HG02943 (cell line): ENCODE data around the gene SH2D3C.

Source experiments
- ATAC-seq: cut with Tn5 transposase; IDR thresholded peaks from one replicate; pipeline ENCODE4 v1.9.1; 2021; ENCODE audit warnings: mild to moderate bottlenecking, low read depth, moderate library complexity; ENCODE audit not compliant: unreplicated experiment

Gene SH2D3C

DNA sequence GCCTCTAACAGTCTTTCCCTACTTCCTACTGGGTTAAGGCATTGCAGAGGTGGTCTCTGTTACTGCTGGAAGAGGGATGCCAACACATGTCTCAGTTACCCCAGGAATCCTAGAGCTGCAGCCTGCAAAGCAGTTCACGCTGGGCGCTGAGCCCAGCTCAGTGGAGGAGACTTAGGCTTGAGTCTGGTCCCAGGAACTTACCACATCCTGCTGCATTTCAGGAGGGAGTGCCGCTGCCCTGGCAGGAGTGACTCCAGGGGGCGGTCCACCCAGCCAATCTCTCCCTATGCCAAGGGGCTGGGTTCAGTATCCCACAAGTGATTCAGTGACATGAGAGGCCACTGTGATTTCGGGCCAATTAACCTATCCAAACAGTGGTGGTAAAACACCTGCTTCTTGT lies 55.0 kb downstream of the SH2D3C start:
- ATAC-seq, result no peak

DNA sequence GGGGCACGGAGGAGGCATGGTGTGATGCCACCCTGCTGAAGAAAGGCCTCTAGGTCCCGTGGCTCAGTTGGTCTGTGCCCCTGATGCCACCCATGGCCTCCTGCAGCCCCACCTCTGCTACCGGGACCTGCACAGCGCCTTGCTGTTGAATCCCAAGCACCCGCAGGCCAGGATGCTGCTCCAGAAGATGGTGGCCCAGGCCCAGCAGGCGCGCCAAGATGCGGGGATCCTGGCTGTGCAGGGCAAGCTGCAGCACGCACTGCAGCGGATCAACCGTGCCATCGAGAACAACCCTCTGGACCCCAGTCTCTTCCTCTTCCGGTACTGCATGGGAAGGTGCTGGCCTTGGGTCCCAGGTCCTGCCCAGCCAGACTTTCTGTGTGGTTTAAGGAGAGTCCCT lies 55.5 kb downstream of the SH2D3C start:
- ATAC-seq, result no peak

DNA sequence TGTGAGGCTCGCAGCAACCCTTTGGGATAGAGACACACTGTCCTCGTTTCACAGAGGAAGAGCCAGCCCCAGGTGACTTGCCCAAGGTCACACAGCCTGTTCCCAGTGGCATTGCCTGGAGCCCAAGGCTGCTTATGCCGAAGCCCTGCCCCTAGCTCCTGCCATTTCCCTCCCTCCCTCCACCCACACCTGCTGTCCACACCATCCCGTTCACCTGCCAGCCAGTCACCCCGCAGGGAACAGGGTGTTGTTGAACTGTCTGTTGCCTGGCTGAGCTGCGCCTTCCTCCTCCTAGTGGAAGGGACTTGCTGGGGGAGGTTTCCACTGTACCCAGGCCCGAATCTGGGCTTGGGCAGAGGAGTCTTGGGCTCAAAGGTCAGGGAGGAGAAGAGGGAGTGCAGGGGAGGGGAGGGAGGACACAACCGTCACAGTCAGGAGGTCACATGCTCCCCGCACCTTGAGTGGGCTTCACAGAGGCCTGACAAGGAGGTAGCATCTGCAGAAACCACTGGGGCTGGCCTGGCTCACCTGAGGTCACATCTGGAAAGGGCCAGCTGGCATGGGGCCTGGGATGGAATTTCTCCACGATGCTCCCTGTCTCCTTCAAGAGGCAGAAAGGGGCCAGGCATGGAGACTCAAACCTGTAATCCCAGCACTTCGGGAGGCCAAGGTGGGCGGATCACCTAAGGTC lies 56.3 kb downstream of the SH2D3C start:
- no peak for ATAC-seq

DNA sequence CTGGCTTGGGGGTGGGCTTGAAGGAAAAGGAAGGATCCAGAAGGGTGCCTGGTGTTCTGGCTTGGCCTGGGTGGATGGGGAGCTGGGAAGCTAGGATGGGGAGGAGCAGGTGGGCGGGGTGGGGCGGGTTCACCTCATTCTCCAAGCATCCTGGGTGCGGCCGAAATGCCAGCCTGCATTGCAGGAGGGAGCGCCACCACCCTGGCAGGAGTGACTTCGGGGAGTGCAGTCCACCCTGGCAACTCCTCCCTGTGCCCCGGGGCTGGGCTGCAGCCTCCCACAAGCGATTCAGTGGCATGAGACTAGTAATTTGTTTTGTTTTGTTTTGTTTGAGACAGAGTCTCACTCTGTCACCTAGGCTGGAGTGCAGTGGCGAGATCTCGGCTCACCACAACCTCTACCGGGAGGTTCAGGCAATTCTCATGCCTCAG lies 57.1 kb downstream of the SH2D3C start:
- no peak for ATAC-seq

DNA sequence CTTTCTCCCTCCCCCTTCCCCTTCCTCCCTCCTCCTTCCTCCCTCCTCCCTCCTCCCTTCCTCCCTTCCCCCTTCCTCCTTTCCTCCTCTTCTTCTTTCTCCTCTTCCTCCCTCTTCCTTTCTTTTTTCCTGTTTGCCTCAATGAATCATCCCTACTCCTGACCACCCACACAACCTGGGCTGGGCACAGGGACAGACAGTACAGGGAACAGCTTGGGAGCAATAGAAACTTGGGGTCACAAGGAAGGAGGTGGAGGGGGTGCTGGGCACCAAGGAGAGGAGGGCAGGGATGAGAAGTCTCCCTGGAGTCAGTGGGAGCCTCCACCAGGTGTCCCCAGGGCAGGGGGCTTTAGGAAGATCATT lies 57.6 kb downstream of the SH2D3C start:
- no peak for ATAC-seq

DNA sequence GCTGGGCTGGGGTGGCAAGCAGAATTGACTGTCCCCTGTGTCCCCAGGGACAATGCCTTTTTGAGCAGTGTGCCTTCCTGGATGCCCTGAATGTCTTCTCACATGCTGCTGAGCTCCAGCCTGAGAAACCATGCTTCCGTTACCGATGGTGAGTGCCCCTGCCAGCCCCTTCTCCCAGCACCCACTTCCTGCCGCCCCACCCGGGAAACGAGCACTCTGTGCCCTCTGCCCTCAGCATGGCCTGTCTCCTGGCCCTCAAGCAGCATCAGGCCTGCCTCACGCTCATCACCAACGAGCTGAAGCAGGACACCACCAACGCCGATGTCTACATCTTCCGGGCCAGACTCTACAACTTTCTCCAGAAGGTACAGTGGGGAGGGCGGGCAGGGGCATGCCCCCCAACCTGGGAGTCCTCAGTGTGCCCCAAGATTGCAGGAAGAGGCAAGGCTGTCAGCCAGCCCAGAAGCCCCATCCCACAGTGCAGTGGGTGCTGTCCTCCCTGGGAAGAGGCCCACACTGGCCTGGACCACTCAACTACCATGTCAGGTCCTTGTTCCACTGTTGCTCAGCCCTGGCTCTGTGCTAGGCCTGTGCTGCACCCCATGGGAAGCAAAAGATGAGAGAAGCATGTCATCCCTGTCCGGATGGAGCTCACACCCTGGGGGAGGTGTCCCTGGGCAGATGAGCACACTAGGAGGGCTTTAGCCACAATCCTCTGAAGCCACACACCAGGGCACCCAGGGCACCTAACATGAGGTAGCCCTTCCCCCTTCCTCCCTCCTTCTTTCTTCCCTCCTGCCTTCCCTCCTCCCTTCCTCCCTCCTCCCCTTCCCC lies 58.2 kb downstream of the SH2D3C start:
- ATAC-seq, result no peak

DNA sequence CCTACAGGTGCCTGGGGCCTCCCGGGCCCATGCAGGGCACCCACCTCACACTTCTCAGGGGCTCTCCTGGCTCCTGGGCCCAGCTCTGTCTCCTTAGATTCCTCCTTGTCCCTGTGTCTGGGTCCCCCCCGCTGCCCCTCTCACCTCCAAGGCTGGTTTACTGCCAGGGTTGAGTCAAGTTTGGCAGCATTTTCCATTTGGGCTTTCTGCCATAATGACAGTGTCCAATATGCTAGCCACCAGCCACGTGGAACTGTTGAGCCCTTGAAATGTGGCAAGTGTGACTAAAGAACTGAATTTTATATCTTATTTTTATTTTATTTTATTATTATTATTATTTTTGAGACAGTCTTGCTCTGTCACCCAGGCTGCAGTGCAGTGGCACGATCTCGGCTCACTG lies 60.7 kb downstream of the SH2D3C start:
- no peak for ATAC-seq

DNA sequence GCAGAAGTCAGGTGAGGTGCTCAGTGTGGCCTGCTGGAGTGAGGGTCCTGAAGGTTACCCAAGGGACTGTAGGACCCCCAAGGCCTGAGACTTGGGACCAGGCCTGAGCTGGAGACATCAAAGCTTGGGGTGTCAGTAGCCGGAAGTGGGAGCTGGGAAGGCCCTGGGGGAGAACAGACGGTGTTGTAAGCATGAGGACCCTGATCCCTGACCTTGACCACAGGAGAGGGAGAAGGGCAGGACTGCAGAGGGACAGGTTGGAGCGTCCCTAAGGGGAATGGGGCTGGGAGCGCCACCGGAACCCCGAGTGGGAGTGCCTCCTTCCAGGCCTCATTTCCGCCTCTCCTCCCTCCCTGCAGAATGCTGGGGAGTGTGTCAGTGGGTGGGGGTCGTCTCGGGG lies 62.1 kb downstream of the SH2D3C start:
- ATAC-seq, result no peak

DNA sequence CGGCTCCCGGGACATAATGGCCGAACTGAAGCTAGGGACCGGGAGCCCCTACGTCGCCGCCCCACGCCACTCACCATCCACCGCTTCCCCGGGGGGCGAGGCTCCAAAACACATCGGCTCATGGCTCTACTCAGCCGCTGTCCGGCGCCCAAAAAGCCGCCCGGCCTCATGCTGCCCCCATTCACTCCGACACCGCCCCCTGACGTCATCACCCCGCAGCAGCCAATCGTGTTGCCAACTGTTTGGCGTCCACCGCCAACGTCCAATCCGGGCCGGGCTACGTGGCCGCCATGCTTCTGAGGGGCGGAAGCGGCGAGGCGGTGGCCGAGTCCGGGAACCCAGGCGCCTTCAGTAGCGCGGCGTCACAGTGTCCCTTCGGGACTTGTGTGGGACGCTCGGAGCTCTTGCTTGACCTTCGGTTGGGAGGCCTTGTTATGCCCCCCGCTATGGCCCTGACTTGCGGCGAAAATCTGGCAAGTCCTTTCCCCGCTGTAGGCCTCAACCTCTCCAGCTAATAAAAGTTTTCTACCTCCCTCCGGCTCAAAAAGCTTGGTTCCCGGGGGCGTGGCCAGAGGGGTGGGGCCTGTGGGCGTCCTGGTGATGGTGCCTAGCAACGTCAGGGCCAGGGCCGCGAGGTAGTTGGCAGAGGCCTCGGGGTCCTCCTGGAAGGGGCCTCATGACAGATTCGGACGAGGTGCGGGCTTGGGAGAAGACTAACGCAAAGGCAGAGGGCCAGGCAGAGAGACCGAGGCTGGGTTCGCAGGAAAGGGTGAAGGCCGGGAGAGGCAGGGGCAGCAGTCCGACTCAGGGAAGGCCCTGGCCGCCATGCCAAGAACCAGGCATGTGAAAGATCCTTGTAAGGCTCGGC lies 62.8 kb downstream of the SH2D3C start, which contains the start of the genes PTRH1 and TTC16:
PTRH1 (minus strand) TSS at position 194 of the 868 bp plus-strand sequence; CDS start at position 170, 24 bp downstream.
TTC16 (plus strand) TSS at position 610 of the 868 bp plus-strand sequence; CDS start at position 677, 67 bp downstream.
- ATAC-seq, result peak; percentile 84

DNA sequence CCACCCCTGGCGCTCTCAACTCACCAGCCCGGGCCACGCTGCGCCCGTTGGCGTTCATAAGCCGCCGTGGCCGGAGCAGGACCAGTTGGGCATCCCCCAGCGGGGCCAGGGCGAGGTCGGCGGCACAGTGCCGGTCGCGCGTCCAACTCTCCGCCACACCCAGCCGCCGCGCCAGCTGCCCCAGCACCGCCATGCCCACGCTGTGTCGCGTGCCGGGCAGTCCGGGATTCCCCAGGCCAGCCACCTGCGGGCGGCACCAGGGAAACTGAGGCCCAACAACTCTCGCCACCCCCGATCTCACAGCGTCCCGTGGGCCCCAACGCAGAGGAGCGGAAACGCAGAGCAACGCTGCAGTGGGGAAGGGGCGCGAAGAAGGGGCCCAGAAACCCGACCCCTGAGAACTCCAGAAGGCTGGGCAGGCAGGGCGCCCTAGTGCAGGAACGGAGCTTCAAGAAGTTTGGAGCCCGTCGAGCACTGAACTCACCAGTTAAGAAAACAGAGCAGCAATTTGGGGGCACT lies 63.5 kb downstream of the SH2D3C start:
- peak; percentile 6 for ATAC-seq

DNA sequence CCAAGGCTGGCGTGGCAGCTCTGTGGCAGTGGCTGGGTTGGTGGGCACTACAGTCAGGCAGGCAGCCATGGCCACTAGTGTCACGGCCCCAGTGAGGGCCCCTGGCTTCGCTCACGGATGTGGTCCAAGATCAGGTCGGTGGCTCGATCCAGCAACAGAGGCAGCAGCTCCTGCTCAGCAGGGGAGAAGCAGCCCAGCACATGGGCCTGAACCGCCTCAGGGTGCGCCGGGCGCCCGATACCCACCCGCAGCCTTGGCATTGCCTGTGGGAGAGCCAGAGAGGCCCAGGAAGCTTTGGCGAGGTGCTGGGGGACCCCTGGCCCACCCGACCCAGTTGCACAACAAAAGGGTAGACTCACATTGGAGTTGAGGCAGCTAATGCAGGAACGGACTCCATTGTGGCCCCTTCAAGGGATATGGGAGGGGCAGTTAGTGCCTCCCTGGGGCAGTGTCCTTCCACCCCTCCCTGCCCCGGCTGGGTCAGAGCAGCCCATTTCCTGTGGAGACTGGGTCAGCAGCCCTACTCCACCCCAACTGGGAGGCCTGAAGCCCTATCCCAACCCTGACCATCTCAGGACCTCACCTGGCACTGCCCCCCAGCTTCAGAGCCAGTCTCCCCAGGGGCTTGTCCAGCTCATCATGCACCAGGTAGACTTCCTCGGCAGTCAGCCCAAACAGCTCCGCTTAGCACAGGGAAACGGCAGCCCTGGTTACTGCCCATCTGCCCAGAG lies 64.3 kb downstream of the SH2D3C start:
- no peak for ATAC-seq

DNA sequence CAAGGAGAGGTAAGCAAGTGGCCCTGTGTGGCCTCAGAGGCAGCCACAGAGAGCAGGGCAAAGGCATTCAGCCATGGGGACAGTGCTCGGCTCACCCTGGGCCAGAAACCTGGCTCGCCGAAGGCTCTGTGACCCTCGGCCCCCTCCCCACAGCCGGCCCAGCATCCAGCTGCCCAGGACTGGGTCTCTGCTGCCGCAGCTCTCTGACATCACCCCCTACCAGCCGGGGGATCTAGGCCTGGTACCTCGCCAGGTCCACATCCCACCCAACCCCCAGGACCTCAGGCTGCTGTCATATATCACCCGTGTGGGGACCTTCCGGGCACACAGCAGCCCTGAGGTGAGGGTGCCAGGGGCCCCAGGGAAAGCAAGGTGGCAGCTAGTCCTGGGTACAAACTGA lies 65.6 kb downstream of the SH2D3C start:
- no peak for ATAC-seq

DNA sequence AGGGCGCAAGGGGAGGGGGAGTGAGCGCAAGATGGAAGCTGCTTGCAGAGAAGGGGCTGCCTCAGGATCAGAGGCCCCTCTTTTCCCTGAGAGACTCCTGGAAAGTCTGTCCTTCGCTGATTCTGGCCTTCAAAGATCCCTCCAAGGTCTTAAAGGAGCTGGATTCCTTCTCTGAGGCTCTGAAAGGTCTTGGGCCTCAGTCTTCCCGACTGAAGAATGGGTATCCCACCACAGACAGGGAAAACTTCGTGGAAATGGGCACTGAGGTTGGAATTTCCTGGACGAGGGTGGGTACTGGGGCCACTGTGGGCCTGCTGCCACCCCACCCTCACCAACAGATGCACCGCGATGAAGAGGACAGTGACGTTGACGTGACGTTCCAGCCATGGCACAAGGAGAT lies 66.1 kb downstream of the SH2D3C start:
- ATAC-seq, result no peak

DNA sequence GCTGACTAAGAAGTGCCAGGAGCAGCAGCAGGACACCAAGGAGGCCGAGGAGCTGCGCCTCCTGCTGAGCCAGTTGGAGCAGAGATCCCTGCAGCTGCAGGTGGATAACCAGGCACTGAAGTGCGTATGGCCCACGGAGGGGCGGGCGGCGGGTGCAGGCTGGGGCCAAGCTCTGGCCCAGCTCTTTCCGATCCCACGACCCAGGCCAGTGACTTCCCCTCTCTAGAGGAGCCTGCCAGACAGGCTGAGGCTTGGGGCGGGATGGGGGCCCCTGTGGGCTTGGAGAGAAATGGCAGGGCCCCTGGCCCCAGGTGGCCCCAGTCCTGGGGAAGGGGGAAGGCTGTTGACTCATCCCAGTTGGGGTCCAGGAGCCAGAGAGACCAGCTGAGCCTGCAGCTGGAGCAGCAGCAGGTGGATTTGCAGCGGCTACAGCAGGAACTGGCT lies 66.6 kb downstream of the SH2D3C start:
- no peak for ATAC-seq

DNA sequence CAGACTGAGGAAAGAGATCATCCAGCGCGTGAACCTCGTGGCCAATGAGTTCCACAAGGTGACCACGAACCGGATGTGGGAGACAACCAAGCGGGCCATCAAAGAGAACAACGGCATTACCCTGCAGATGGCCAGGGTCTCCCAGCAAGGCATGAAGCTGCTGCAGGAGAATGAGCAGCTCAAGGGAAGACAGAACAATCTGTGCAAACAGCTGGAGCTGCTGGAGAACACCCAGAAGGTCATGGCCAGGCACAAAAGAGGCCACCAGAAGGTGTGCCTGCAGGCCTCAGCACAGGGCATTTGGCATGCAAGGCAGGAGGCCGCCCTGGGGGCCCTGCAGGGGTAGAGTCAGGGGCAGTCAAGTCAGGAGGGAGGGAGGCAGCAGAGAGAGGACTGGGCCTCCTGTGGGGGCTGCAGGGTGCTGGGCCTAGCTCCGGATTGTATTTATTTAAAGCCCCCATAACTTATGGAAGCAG lies 67.2 kb downstream of the SH2D3C start:
- no peak for ATAC-seq

DNA sequence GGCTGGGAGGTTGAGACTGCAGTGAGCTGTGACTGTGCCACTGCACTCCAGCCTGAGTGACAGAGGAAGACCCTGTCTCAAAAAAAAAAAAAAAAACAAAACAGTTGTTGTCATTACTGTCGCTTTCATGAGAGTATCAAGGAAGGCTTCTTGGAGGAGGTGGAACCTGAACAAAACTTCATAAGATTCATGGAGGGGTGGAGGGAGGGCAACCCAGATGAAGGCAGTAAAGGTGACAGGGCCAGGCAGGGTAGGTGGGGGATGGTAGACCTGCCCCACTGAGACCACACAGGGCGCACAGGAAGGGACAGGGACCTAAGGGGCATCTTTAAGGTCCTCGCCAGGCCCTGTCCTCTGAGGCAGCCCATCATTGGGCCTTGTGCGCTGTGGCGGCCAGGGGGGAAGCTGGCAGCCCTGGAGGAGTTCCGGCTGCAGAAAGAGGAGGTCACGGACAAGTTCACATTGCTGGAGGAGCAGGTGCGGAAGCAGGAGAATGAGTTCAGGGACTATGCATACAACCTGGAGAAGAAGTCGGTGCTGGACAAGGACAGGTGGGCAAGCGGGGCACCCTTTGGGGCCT lies 68.2 kb downstream of the SH2D3C start:
- no peak for ATAC-seq

DNA sequence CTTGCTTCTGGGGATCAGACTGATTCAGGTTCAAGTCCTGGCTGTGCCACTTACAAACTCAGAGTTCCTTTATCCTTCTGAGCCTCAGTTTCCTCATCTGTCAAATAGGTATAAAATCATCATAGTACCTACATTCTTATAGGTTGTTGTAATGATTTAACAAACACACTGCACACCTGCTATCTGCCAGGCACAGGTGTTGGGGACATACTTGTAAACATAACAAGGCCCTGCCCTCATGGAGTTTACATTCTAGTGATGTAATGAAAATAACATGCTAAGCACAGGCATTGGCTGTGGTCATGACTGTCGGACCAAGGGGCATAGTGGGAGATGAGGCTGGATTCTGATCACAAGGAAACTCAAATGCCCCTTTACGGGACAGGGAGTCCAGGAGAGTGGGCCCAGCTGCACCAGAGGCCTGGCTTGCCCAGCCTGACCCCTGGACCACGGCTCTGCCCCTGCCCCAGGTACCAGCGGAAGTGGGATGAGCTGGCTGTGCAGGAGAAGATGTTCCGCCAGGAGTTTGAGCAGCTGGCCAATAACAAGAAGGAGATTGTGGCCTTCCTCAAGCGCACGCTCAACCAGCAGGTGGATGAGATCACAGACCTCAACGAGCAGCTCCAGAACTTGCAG lies 69.4 kb downstream of the SH2D3C start:
- ATAC-seq, result no peak

DNA sequence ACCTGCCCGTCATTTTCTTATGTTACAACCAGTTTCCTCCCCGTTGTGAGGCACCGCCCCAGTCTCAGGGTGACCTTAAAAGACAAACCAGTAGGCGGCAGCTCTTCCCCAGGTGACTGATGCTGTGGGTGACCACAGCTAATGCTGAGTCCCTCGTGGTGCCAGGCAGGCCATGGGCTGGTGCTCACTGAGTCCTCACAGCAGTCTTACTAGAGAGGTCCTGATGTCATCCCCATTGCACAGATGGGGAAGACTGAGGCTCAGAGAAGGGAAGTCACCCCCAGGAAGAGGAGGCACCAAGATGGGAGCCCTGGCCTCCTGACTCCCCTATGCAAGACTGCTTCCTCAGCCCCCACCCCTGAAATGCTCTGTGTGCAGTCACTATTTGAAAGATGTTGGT lies 70.7 kb downstream of the SH2D3C start:
- ATAC-seq, result no peak

DNA sequence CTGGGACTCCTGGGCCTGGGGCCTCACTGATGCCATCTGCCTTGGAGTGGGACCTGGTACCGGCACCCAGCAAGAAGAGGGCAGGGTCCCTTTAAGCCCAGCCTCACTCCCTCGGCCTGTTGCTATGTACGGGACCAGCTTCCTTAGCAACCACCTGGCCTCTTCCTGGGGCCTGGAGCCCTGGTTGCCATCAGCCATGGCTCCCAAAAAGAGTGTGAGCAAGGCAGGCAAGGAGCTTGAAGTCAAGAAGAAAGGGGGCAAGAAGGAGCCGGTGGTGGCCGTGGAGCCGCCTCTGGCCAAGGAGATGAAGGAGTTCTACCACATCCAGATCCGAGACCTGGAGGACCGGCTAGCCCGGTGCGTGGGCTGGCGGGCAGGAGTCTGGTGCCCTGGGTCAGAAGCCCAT lies 71.6 kb downstream of the SH2D3C start, which contains the start of gene CFAP157:
CFAP157 (plus strand) TSS at position 153 of the 406 bp plus-strand sequence; CDS start at position 197, 44 bp downstream.
- no peak for ATAC-seq
